Measurements from ENCODE around the gene CCR9.

Gene CCR9

DNA sequence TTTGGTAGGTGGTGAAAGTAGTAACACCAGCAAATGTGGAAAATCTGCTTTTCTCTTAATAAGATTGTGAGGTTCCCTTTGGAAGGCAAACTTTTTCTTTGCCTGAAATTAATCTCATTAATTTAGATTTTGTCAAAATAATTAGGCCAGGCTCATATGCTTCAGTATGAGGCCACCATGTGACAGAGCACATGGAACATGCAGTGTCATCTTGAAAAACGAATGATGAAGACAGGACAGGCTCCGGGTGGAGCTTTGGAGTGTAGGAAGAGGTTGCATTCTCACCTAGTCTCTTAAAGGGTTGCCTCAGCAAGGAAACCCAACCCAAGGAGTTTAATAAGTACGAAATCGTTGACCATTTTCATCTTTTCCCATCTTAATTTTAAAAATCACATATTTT lies 25.9 kb upstream of the CCR9 start:
- Histone ChIP-seq H3K4me3 (ENCODE audit: low read length) (no peak overlapping the region), H3K27me3 (ENCODE audit: control insufficient read depth, insufficient read depth, low read length) (no peaks in the 10 kb centered on the region), H3K4me1 (ENCODE audit: control insufficient read depth, low read depth, low read length) (no peaks in the 10 kb centered on the region), H3K36me3 (ENCODE audit: control insufficient read depth, low read depth, low read length) (no peaks in the 10 kb centered on the region), H3K27ac (ENCODE audit: low read length) (no peak overlapping the region), H3K9me3 (ENCODE audit: control insufficient read depth, low read depth, low read length) (no peaks in the 10 kb centered on the region), H3K9ac (ENCODE audit: low read length) (no peak overlapping the region)

DNA sequence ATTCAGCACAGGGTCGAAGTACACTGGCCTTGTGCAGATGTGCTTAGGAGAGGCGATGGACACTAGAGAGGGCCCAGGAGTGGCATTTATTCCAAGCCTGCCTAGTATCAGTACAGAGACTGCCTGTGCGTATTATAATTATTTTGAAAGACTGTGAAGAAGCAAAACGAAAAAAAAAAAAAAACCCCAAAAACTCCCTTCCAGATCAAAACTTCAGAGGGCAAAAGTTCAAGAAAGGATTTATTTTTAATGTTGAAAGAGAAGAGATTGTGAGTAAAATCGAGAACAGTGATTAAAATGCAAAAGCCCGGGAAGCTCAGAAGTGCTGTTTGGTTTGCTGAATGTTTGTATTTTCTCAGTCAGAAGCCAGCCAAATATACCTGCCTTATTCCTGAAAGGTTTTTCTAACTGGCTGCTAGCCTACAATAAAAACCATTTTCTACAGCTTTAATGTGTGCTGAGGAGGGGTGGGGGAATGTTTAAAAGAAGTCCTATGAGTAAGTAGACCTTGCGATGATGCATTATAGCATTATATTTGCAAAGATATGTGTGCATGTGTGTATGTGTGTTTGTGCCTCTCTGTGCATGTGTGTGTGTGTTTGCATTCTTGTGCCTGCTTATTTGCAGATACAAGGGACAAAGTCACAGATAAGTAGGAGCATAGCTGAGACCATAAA lies 25.2 kb upstream of the CCR9 start:
- H3K36me3 ChIP-seq (ENCODE audit: control insufficient read depth, low read depth, low read length), result no peaks in the 10 kb centered on the region
- H3K27me3 ChIP-seq (ENCODE audit: control insufficient read depth, insufficient read depth, low read length), result no peaks in the 10 kb centered on the region
- H3K9ac ChIP-seq (ENCODE audit: low read length), result no peak overlapping the region
- no peak overlapping the region for H3K27ac ChIP-seq (ENCODE audit: low read length)
- H3K9me3 ChIP-seq (ENCODE audit: control insufficient read depth, low read depth, low read length), result no peaks in the 10 kb centered on the region
- H3K4me3 ChIP-seq (ENCODE audit: low read length), result no peak overlapping the region
- H3K4me1 ChIP-seq (ENCODE audit: control insufficient read depth, low read depth, low read length), result no peaks in the 10 kb centered on the region

DNA sequence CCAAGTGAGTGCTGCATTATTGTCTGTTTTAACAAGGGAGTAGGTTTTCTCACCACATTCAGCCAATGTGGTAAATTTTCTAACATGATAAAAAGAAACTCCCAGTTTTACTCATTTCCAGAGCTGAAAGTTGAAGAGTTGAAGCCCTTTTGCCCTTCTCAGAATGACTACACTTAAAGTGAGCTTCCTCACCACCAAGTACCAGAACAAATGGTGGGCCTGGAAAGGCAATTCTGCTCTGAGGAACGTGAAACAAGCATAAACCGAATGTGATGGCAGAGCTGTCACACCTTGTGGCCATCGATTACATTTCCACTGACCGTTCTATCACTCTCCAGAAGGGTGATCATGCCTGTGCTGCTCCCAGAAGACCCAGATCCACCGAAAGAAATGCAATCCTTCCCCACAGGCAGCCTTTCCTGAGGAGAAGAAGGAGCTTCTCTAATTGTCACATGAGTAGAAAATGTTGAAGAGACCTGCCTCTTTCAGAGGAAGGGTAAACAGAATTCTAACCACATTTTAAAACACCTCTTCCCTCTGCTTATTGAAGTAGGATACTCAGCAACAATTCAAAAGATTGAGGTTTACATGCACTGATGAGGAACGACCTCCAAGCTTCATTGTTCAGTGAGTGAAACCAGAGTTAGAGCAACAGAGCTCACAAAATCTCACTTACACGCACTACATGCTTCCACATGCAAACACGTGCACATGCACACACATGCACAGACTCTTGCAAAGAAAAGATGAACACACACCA lies 21.4 kb upstream of the CCR9 start:
- Histone ChIP-seq H3K9me3 (ENCODE audit: control insufficient read depth, low read depth, low read length) (no peaks in the 10 kb centered on the region), H3K9ac (ENCODE audit: low read length) (no peak overlapping the region), H3K27ac (ENCODE audit: low read length) (no peak overlapping the region), H3K4me1 (ENCODE audit: control insufficient read depth, low read depth, low read length) (no peaks in the 10 kb centered on the region), H3K27me3 (ENCODE audit: control insufficient read depth, insufficient read depth, low read length) (no peaks in the 10 kb centered on the region), H3K36me3 (ENCODE audit: control insufficient read depth, low read depth, low read length) (no peaks in the 10 kb centered on the region), H3K4me3 (ENCODE audit: low read length) (no peak overlapping the region)

DNA sequence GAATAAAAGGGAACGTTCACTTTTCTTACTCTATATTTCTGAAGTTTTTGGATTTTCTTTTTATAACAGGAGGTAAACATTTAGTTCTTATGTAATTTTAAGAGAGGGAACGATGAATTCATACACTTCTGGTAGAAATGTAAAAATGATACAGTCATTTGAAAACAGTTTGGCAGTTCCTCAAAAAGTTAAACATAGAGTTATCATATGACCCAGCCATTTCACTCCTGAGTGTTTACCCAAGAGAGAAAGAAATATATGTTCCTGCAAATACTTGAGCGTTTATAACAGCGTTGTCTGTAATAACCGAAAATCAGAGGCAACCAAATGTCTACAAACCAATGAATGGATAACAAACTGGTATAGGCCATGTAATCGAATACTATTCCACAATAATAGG lies 20.8 kb upstream of the CCR9 start:
- Histone ChIP-seq H3K9me3 (ENCODE audit: control insufficient read depth, low read depth, low read length) (no peaks in the 10 kb centered on the region), H3K9ac (ENCODE audit: low read length) (no peak overlapping the region), H3K27me3 (ENCODE audit: control insufficient read depth, insufficient read depth, low read length) (no peaks in the 10 kb centered on the region), H3K36me3 (ENCODE audit: control insufficient read depth, low read depth, low read length) (no peaks in the 10 kb centered on the region), H3K4me3 (ENCODE audit: low read length) (no peak overlapping the region), H3K27ac (ENCODE audit: low read length) (no peak overlapping the region), H3K4me1 (ENCODE audit: control insufficient read depth, low read depth, low read length) (no peaks in the 10 kb centered on the region)

- Histone ChIP-seq H3K9me3 (ENCODE audit: control insufficient read depth, low read depth, low read length) (no peaks in the 10 kb centered on the region), H3K27ac (ENCODE audit: low read length) (no peak overlapping the region), H3K27me3 (ENCODE audit: control insufficient read depth, insufficient read depth, low read length) (no peaks in the 10 kb centered on the region), H3K9ac (ENCODE audit: low read length) (no peak overlapping the region), H3K4me3 (ENCODE audit: low read length) (no peak overlapping the region), H3K36me3 (ENCODE audit: control insufficient read depth, low read depth, low read length) (no peaks in the 10 kb centered on the region), H3K4me1 (ENCODE audit: control insufficient read depth, low read depth, low read length) (no peaks in the 10 kb centered on the region)
Observed at GRCh38 chr3:45868213-45868612, 18.1 kb upstream of the CCR9 start.

DNA sequence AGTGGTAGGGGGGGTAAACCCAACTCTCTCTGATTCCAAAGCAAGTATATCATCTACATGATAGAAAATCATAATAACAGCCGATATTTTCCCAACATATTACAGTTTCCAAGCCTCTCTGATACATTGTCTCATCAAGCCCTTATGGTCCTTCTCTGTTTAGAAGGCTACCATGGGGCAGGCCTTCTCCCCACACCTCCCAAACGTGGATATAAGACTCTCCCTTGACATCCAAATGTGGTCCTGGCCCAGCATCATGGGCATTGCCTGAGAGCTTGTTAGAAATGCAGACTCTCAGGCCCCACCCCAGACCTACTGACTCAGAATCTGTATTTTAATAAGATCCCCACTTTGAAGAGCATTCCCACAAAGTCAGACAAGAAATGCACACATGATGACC lies 17.7 kb upstream of the CCR9 start:
- Histone ChIP-seq H3K27me3 (ENCODE audit: control insufficient read depth, insufficient read depth, low read length) (no peaks in the 10 kb centered on the region), H3K9ac (ENCODE audit: low read length) (no peak overlapping the region), H3K36me3 (ENCODE audit: control insufficient read depth, low read depth, low read length) (no peaks in the 10 kb centered on the region), H3K4me3 (ENCODE audit: low read length) (no peak overlapping the region), H3K9me3 (ENCODE audit: control insufficient read depth, low read depth, low read length) (no peaks in the 10 kb centered on the region), H3K27ac (ENCODE audit: low read length) (no peak overlapping the region), H3K4me1 (ENCODE audit: control insufficient read depth, low read depth, low read length) (no peaks in the 10 kb centered on the region)

DNA sequence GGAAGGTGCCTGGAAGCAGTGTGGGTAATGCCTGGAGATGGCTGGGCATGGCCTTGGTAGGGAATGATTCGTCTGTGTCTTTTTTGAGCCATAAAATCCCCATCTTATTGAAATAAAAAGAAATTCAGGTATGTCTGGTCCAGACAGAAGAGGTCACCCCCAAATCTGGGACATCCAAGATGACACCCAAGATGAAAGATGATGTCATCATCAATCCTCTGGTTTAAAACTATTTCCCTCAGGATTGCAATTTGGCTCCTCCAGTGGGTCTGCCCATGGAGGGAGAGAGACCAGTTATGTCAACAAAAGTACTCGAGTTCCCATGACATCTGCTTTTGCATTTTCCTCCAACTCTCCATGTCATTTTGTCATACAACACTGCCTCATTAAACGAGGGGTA lies 16.7 kb upstream of the CCR9 start:
- no peaks in the 10 kb centered on the region for H3K36me3 ChIP-seq (ENCODE audit: control insufficient read depth, low read depth, low read length)
- H3K4me3 ChIP-seq (ENCODE audit: low read length), result no peak overlapping the region
- no peaks in the 10 kb centered on the region for H3K27me3 ChIP-seq (ENCODE audit: control insufficient read depth, insufficient read depth, low read length)
- no peaks in the 10 kb centered on the region for H3K4me1 ChIP-seq (ENCODE audit: control insufficient read depth, low read depth, low read length)
- no peaks in the 10 kb centered on the region for H3K9me3 ChIP-seq (ENCODE audit: control insufficient read depth, low read depth, low read length)
- H3K27ac ChIP-seq (ENCODE audit: low read length), result no peak overlapping the region
- H3K9ac ChIP-seq (ENCODE audit: low read length), result no peak overlapping the region

- Histone ChIP-seq H3K4me3 (ENCODE audit: low read length) (no peak overlapping the region), H3K27me3 (ENCODE audit: control insufficient read depth, insufficient read depth, low read length) (no peaks in the 10 kb centered on the region), H3K27ac (ENCODE audit: low read length) (no peak overlapping the region), H3K9me3 (ENCODE audit: control insufficient read depth, low read depth, low read length) (no peaks in the 10 kb centered on the region), H3K4me1 (ENCODE audit: control insufficient read depth, low read depth, low read length) (no peaks in the 10 kb centered on the region), H3K9ac (ENCODE audit: low read length) (no peak overlapping the region), H3K36me3 (ENCODE audit: control insufficient read depth, low read depth, low read length) (no peaks in the 10 kb centered on the region)
Observed at GRCh38 chr3:45870099-45870498, 16.2 kb upstream of the CCR9 start.

DNA sequence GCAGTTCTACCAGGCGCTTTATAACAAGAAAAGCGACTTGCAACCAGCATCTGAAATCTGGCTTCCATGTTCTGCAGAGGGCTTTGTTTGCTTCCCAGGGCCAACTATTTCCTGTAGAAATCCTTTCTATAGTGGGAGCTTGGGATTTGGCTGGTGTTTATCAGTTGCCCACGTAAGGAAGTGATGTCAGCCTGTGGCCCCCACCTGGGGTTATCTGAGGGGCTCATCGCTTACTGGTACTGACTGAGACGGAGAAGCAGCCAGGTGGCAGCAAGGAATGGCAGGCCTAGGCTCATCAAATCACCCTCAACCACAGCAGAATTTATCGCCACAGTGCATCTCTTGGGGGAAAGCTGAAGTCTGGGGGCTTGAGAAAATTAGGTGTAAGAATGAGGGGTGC lies 14.6 kb upstream of the CCR9 start:
- no peaks in the 10 kb centered on the region for H3K27me3 ChIP-seq (ENCODE audit: control insufficient read depth, insufficient read depth, low read length)
- H3K9me3 ChIP-seq (ENCODE audit: control insufficient read depth, low read depth, low read length), result no peaks in the 10 kb centered on the region
- H3K9ac ChIP-seq (ENCODE audit: low read length), result no peak overlapping the region
- H3K36me3 ChIP-seq (ENCODE audit: control insufficient read depth, low read depth, low read length), result no peaks in the 10 kb centered on the region
- H3K4me3 ChIP-seq (ENCODE audit: low read length), result no peak overlapping the region
- H3K27ac ChIP-seq (ENCODE audit: low read length), result no peak overlapping the region
- no peaks in the 10 kb centered on the region for H3K4me1 ChIP-seq (ENCODE audit: control insufficient read depth, low read depth, low read length)

DNA sequence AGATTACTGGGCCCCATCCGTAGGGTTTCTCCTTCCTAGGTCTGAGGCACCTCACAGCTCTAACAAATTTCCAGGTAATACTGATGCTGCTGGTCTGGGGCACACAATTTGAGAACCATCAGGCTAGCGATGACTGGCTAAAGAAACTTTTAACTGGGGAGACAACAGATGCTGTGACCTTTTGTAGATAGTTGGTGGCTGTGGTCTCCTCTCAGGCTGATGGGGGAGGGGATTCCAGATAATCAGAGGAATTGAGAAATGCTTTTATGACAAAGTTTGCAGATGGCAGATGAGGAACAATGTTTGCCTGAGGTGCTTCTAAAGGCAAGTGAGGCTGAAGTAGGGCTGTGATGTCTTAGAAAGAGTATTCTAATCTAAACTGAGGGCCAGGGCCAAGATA lies 13.8 kb upstream of the CCR9 start:
- no peaks in the 10 kb centered on the region for H3K4me1 ChIP-seq (ENCODE audit: control insufficient read depth, low read depth, low read length)
- no peak overlapping the region for H3K4me3 ChIP-seq (ENCODE audit: low read length)
- no peaks in the 10 kb centered on the region for H3K9me3 ChIP-seq (ENCODE audit: control insufficient read depth, low read depth, low read length)
- H3K27me3 ChIP-seq (ENCODE audit: control insufficient read depth, insufficient read depth, low read length), result no peaks in the 10 kb centered on the region
- no peaks in the 10 kb centered on the region for H3K36me3 ChIP-seq (ENCODE audit: control insufficient read depth, low read depth, low read length)
- H3K9ac ChIP-seq (ENCODE audit: low read length), result no peak overlapping the region
- H3K27ac ChIP-seq (ENCODE audit: low read length), result no peak overlapping the region

DNA sequence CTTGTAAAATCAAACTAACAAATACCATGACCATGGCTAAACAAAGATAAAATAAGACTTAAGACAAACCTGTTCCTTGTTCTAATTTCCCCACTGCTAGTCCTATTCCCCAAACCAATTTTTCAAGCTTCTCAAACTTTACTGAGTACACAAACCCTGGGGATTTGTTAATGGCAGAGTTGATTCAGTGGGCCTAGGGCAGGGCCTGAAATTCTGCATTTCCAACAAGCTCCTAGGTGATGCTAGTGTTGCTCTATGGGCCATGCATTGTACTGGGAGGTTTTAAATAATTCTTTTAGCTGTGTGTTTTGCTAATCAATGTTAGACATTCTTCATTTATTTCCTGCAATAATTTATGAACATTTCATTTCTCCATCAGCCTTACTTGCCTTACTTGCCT lies 13.3 kb upstream of the CCR9 start:
- no peaks in the 10 kb centered on the region for H3K4me1 ChIP-seq (ENCODE audit: control insufficient read depth, low read depth, low read length)

DNA sequence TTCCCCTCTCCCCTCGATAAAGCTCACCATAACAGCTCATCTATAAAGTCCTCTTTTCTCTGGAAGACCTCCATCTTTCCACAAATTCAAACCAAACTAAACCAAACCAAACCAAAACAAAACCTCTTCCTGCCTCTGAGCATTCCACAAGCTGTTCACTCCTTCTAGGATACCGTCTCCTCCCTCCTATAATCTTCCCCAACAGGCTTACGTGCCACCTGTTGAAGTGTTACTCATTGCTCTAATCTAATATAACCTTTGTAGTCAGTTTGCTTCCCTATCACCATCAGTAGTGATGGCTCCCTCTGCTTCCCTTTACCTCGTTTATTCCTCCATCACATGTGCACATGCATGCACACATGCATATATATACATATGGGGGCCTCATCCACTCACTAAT lies 12.7 kb upstream of the CCR9 start:
- Histone ChIP-seq H3K4me3 (ENCODE audit: low read length) (no peak overlapping the region), H3K36me3 (ENCODE audit: control insufficient read depth, low read depth, low read length) (no peaks in the 10 kb centered on the region), H3K9ac (ENCODE audit: low read length) (no peak overlapping the region)

More for the DNA sequence above, 13.3 kb upstream of the CCR9 start:
- Histone ChIP-seq H3K27me3 (ENCODE audit: control insufficient read depth, insufficient read depth, low read length) (no peaks in the 10 kb centered on the region), H3K36me3 (ENCODE audit: control insufficient read depth, low read depth, low read length) (no peaks in the 10 kb centered on the region), H3K4me3 (ENCODE audit: low read length) (no peak overlapping the region), H3K9ac (ENCODE audit: low read length) (no peak overlapping the region), H3K27ac (ENCODE audit: low read length) (no peak overlapping the region), H3K9me3 (ENCODE audit: control insufficient read depth, low read depth, low read length) (no peaks in the 10 kb centered on the region)

More for the DNA sequence above, 12.7 kb upstream of the CCR9 start:
- H3K27ac ChIP-seq (ENCODE audit: low read length), result no peak overlapping the region
- H3K27me3 ChIP-seq (ENCODE audit: control insufficient read depth, insufficient read depth, low read length), result no peaks in the 10 kb centered on the region
- no peaks in the 10 kb centered on the region for H3K4me1 ChIP-seq (ENCODE audit: control insufficient read depth, low read depth, low read length)
- no peaks in the 10 kb centered on the region for H3K9me3 ChIP-seq (ENCODE audit: control insufficient read depth, low read depth, low read length)

Data from iPS-18a (cell line).